DND-41 (cell line): ENCODE data around the gene TRPV5.
A peak's percentile ranks its signal among the peaks of the same experiment; 100 is the strongest.

ENCODE experiments used
- EZH2 ChIP-seq: IDR thresholded peaks from 3 replicates; pipeline ENCODE4 v1.6.1; 2012; ENCODE audit warnings: borderline replicate concordance, low read depth, mild to moderate bottlenecking, moderate library complexity, low read length, inconsistent platforms; ENCODE audit not compliant: severe bottlenecking
- TF ChIP-seq, protein P1 (sequence below): IDR thresholded peaks from 2 replicates; pipeline ENCODE4 v1.5.1; 2012; ENCODE audit warnings: borderline replicate concordance, low read length, moderate library complexity, mild to moderate bottlenecking; ENCODE audit not compliant: poor library complexity, severe bottlenecking; ENCODE audit errors: extremely low read depth

DNA sequence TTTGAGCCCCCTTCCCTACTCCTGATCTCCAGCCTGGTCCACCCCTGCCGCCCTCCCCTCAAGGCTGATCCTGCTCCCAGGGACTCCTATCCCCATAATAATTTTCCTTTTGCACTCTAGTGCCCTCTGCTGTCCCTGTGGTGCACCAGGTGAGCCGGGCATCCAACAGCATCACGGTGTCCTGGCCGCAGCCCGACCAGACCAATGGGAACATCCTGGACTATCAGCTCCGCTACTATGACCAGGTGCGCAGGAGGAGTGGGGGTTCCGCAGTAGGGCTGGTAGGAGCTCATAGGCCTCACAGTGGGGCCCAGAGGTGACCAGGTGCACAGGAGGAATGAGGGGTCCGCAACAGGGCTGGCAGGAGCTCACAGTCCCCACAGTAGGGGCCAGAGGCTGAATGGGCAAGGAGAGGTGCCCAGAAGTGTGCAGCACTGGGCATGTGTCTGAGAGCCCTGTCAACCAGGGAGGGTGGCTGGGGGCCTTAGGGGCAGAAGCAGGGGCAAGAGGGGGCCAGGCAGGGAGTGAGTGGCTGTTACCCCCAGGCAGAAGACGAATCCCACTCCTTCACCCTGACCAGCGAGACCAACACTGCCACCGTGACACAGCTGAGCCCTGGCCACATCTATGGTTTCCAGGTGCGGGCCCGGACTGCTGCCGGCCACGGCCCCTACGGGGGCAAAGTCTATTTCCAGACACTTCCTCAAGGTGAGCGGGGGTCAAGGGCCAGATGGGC is 67.0 kb downstream of the TRPV5 start:
- TF ChIP-seq, protein P1, sequence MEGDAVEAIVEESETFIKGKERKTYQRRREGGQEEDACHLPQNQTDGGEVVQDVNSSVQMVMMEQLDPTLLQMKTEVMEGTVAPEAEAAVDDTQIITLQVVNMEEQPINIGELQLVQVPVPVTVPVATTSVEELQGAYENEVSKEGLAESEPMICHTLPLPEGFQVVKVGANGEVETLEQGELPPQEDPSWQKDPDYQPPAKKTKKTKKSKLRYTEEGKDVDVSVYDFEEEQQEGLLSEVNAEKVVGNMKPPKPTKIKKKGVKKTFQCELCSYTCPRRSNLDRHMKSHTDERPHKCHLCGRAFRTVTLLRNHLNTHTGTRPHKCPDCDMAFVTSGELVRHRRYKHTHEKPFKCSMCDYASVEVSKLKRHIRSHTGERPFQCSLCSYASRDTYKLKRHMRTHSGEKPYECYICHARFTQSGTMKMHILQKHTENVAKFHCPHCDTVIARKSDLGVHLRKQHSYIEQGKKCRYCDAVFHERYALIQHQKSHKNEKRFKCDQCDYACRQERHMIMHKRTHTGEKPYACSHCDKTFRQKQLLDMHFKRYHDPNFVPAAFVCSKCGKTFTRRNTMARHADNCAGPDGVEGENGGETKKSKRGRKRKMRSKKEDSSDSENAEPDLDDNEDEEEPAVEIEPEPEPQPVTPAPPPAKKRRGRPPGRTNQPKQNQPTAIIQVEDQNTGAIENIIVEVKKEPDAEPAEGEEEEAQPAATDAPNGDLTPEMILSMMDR = peak; percentile 75
- no peak for TF ChIP-seq EZH2
